ENCODE measurements around the gene AGPS.

GRCh38 chr2:177588671-177589070 is 196.1 kb downstream of the AGPS start:
- TF ChIP-seq YY1 (IDR thresholded peaks at IDR 0.05) (no peak), CTCF (IDR thresholded peaks at IDR 0.05; ENCODE audit: low read depth, low read length, missing input control) (no peak), TAF1 (conservative IDR thresholded peaks at IDR 0.05) (no peak), EGR1 (IDR thresholded peaks at IDR 0.05; ENCODE audit: low read depth in 2 of 2) (no peak)
